H9 (cell line): ENCODE results near the gene SOX30. TPM values are rescaled to one million over a fixed set of nuclear protein-coding genes. Genes with fewer than 3 reads are reported as not detected.

ENCODE experiments used
- DNase-seq: peaks from one replicate; pipeline ENCODE4 v3.0.0-alpha.2; 2017
- H2AFZ ChIP-seq: one replicate; pipeline ENCODE4 v1.6.1; 2013; ENCODE audit warnings: mild to moderate bottlenecking, low read length, control low read depth, moderate library complexity
- H2AK5ac ChIP-seq: 2 replicates; pipeline ENCODE4 v1.6.1; 2013; ENCODE audit warnings: low read length, control low read depth, mixed read lengths; ENCODE audit not compliant: insufficient read length
- H2BK120ac ChIP-seq: one replicate; pipeline ENCODE4 v1.6.1; 2013; ENCODE audit warnings: low read depth, mild to moderate bottlenecking, low read length, control low read depth, inconsistent platforms; ENCODE audit not compliant: poor library complexity, severe bottlenecking
- H2BK12ac ChIP-seq: 2 replicates; pipeline ENCODE4 v1.6.1; 2013; ENCODE audit warnings: low read length, control low read depth, mixed read lengths, low read depth; ENCODE audit not compliant: insufficient read length
- H2BK15ac ChIP-seq: 2 replicates; pipeline ENCODE4 v1.6.1; 2013; ENCODE audit warnings: low read depth, low read length, control low read depth
- H2BK20ac ChIP-seq: one replicate; pipeline ENCODE4 v1.6.1; 2013; ENCODE audit warnings: low read depth, mild to moderate bottlenecking, low read length, control low read depth, inconsistent platforms; ENCODE audit not compliant: poor library complexity, severe bottlenecking
- H2BK5ac ChIP-seq: 2 replicates; pipeline ENCODE4 v1.6.1; 2013; ENCODE audit warnings: low read length, control low read depth, mixed read lengths; ENCODE audit not compliant: insufficient read length
- H3K14ac ChIP-seq: 2 replicates; pipeline ENCODE4 v1.6.1; 2013; ENCODE audit warnings: low read length, control low read depth; ENCODE audit not compliant: insufficient read depth
- H3K18ac ChIP-seq: 2 replicates; pipeline ENCODE4 v1.6.1; 2013; ENCODE audit warnings: low read depth, mild to moderate bottlenecking, mixed read lengths, low read length, control low read depth; ENCODE audit not compliant: insufficient read length
- H3K23ac ChIP-seq: 2 replicates; pipeline ENCODE4 v1.6.1; 2013; ENCODE audit warnings: low read length, control low read depth, mixed read lengths, low read depth; ENCODE audit not compliant: insufficient read length
- H3K23me2 ChIP-seq: 2 replicates; pipeline ENCODE4 v1.6.1; 2013; ENCODE audit warnings: low read depth, mild to moderate bottlenecking, mixed read lengths, low read length, control low read depth; ENCODE audit not compliant: insufficient read length, poor library complexity, severe bottlenecking
- H3K27ac ChIP-seq: 2 replicates; pipeline ENCODE4 v1.5.1; 2013; ENCODE audit warnings: low read length, control low read depth, mixed read lengths, low read depth; ENCODE audit not compliant: insufficient read length
- H3K27me3 ChIP-seq: 2 replicates; pipeline ENCODE4 v1.6.1; 2013; ENCODE audit warnings: low read length, control low read depth, inconsistent platforms; ENCODE audit not compliant: insufficient read depth
- H3K4ac ChIP-seq: 2 replicates; pipeline ENCODE4 v1.6.1; 2013; ENCODE audit warnings: low read depth, mild to moderate bottlenecking, control low read depth, inconsistent platforms, low read length, moderate library complexity
- H3K4me1 ChIP-seq: 2 replicates; pipeline ENCODE4 v1.6.1; 2013; ENCODE audit warnings: low read length, control low read depth, inconsistent platforms; ENCODE audit not compliant: insufficient read depth
- H3K4me2 ChIP-seq: 2 replicates; pipeline ENCODE4 v1.6.1; 2013; ENCODE audit warnings: low read length, control low read depth, mixed read lengths; ENCODE audit not compliant: insufficient read length, insufficient read depth
- H3K56ac ChIP-seq: 2 replicates; pipeline ENCODE4 v1.6.1; 2013; ENCODE audit warnings: low read depth, mild to moderate bottlenecking, mixed read lengths, low read length, control low read depth; ENCODE audit not compliant: insufficient read length
- H3K79me1 ChIP-seq: 2 replicates; pipeline ENCODE4 v1.6.1; 2013; ENCODE audit warnings: low read depth, mild to moderate bottlenecking, moderate library complexity, low read length, control low read depth, inconsistent platforms; ENCODE audit not compliant: insufficient read depth, poor library complexity, severe bottlenecking
- H3K79me2 ChIP-seq: 2 replicates; pipeline ENCODE4 v1.6.1; 2013; ENCODE audit warnings: low read length, control low read depth, inconsistent platforms; ENCODE audit not compliant: insufficient read depth
- H3K9ac ChIP-seq: 2 replicates; pipeline ENCODE4 v1.6.1; 2013; ENCODE audit warnings: low read length, control low read depth, mixed read lengths; ENCODE audit not compliant: insufficient read length; ENCODE audit errors: extremely low read depth
- H3K9me3 ChIP-seq: one replicate; pipeline ENCODE4 v1.6.1; 2013; ENCODE audit warnings: low read depth, low read length, inconsistent platforms; ENCODE audit not compliant: control insufficient read depth
- H3T11ph ChIP-seq: one replicate; pipeline ENCODE4 v1.6.1; 2013; ENCODE audit warnings: mild to moderate bottlenecking, low read length, control low read depth, inconsistent platforms
- H4K20me1 ChIP-seq: one replicate; pipeline ENCODE4 v1.6.1; 2013; ENCODE audit not compliant: control insufficient read depth, insufficient read length, insufficient read depth
- H4K5ac ChIP-seq: 2 replicates; pipeline ENCODE4 v1.6.1; 2013; ENCODE audit warnings: low read depth, mild to moderate bottlenecking, mixed read lengths, low read length, control low read depth; ENCODE audit not compliant: insufficient read length
- H4K8ac ChIP-seq: replicated peaks from 2 replicates; pipeline ENCODE4 v1.6.1; 2013; ENCODE audit warnings: low read length, control low read depth, mixed read lengths, low read depth; ENCODE audit not compliant: insufficient read length
- H4K91ac ChIP-seq: 2 replicates; pipeline ENCODE4 v1.6.1; 2013; ENCODE audit warnings: low read depth, mild to moderate bottlenecking, moderate library complexity, mixed read lengths, low read length, control low read depth; ENCODE audit not compliant: insufficient read length
- H3K27ac Mint-ChIP-seq, 3 experiments: 2 replicates in 2 of 3; 3 replicates in 1 of 3; pipeline ENCODE4 v1.8.0; 2020 to 2021; ENCODE audit warnings: mixed read lengths in 3 of 3, mild to moderate bottlenecking in 1 of 3, moderate library complexity in 1 of 3
- H3K27me3 Mint-ChIP-seq: 2 replicates; pipeline ENCODE4 v1.8.0; 2021; ENCODE audit warnings: low read depth, mild to moderate bottlenecking, moderate library complexity, mixed read lengths
- H3K36me3 Mint-ChIP-seq, 3 experiments: 2 replicates in 2 of 3; 3 replicates in 1 of 3; pipeline ENCODE4 v1.8.0; 2020 to 2021; ENCODE audit warnings: low read depth in 3 of 3, mixed read lengths in 3 of 3; ENCODE audit not compliant: insufficient read depth in 1 of 3
- H3K4me1 Mint-ChIP-seq, 2 experiments: 2 replicates each; pipeline ENCODE4 v1.8.0; 2020; ENCODE audit warnings: mixed read lengths in 2 of 2
- H3K4me3 Mint-ChIP-seq, 2 experiments: 2 replicates in 1 of 2; 3 replicates in 1 of 2; pipeline ENCODE4 v1.8.0; 2020 to 2021; ENCODE audit warnings: mild to moderate bottlenecking in 2 of 2, mixed read lengths in 2 of 2, moderate library complexity in 1 of 2
- H3K9me3 Mint-ChIP-seq, 2 experiments: 2 replicates in 1 of 2; 3 replicates in 1 of 2; pipeline ENCODE4 v1.8.0; 2020; ENCODE audit warnings: mild to moderate bottlenecking in 2 of 2, mixed read lengths in 2 of 2, moderate library complexity in 1 of 2
- WGBS: extraction: QIAGEN DNeasy Blood & Tissue Kit; methylation state at CpG from one replicate; pipeline ENCODE4 v1.1.7; 2013; ENCODE audit warnings: missing lambda C conversion rate, low lambda C conversion rate, mixed read lengths; ENCODE audit not compliant: insufficient read length; ENCODE audit errors: extremely low coverage; 5-methylcytosine and 5-hydroxymethylcytosine counted together
- total RNA-seq: library from RNA; stranded (reverse); gene quantifications from 2 replicates; pipeline ENCODE4 v1.2.1, GENCODE V29; 2021
- TF ChIP-seq, protein P1 (sequence below): fragments of 200-600 bp; sonication (generic); conservative IDR thresholded peaks from 3 replicates; pipeline ENCODE4 v1.8.0; 2021; ENCODE audit warnings: antibody characterized with exemption, mild to moderate bottlenecking

The SOX30 gene
- total RNA-seq, 1 experiment from 2014 or later = not detected

DNA sequence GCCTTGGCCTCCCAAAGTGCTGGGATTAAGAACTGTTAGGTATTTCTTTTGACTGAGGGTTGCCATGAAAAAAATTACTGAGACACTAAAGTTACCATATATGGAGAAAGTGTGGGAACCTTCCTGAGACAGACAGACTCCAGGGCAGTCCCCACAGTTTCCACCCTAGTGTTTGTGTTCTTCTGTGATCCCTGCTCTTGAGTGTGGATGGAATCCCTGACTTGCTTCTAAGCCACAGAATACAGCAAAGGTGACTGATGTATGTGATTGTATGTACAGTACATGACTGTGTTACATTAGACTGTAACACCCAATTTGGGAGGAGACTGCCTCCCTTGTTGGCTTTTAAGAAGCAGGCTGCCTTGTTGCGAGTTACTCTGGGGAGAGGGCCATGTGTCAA lies 52.0 kb downstream of the SOX30 start:
- Histone ChIP-seq H2BK15ac (no peak overlapping the region), H2AFZ (no peak overlapping the region), H3K56ac (no peak overlapping the region), H2BK12ac (no peak overlapping the region), H3K9ac (no peak overlapping the region), H4K5ac (no peak overlapping the region), H3K79me2 (no peaks in the 10 kb centered on the region), H4K8ac (no peak overlapping the region), H3K23ac (no peak overlapping the region), H4K91ac (no peak overlapping the region), H3K27ac (no peak overlapping the region), H3K4ac (no peak overlapping the region), H3K23me2 (no peaks in the 10 kb centered on the region), H4K20me1 (no peaks in the 10 kb centered on the region), H3K18ac (no peak overlapping the region), H2BK5ac (no peak overlapping the region), H3K4me1 (no peaks in the 10 kb centered on the region), H3K9me3 (no peaks in the 10 kb centered on the region), H3K79me1 (no peaks in the 10 kb centered on the region), H2BK120ac (no peak overlapping the region), H2AK5ac (no peak overlapping the region), H3K27me3 (no peaks in the 10 kb centered on the region), H3T11ph (no peak overlapping the region), H3K4me2 (no peak overlapping the region), H3K14ac (no peak overlapping the region), H2BK20ac (no peak overlapping the region)
- H3K9me3 Mint-ChIP-seq = no peaks in the 10 kb centered on the region
- H3K4me3 Mint-ChIP-seq = no peak overlapping the region
- TF ChIP-seq, protein P1, sequence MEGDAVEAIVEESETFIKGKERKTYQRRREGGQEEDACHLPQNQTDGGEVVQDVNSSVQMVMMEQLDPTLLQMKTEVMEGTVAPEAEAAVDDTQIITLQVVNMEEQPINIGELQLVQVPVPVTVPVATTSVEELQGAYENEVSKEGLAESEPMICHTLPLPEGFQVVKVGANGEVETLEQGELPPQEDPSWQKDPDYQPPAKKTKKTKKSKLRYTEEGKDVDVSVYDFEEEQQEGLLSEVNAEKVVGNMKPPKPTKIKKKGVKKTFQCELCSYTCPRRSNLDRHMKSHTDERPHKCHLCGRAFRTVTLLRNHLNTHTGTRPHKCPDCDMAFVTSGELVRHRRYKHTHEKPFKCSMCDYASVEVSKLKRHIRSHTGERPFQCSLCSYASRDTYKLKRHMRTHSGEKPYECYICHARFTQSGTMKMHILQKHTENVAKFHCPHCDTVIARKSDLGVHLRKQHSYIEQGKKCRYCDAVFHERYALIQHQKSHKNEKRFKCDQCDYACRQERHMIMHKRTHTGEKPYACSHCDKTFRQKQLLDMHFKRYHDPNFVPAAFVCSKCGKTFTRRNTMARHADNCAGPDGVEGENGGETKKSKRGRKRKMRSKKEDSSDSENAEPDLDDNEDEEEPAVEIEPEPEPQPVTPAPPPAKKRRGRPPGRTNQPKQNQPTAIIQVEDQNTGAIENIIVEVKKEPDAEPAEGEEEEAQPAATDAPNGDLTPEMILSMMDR = no peak
- WGBS = no CpG with 5 or more reads among the region's 1 CpG
- no peak overlapping the region for H3K27ac Mint-ChIP-seq
- H3K36me3 Mint-ChIP-seq = no peaks in the 10 kb centered on the region
- H3K4me1 Mint-ChIP-seq = no peaks in the 10 kb centered on the region
- DNase-seq = no peak
- H3K27me3 Mint-ChIP-seq = no peaks in the 10 kb centered on the region
